Dendritic cell treated with granulocyte-macrophage colony-stimulating factor and Interleukin-4, amounts not matched to agents 40 ng/mL and 50 ng/mL, for 4 days (primary cell): ENCODE measurements around the gene LCE1B.

ENCODE experiments used
- H3K27ac Mint-ChIP-seq: one replicate; pipeline ENCODE4 v1.8.0; 2022; ENCODE audit warnings: mild to moderate bottlenecking, mixed read lengths
- H3K27me3 Mint-ChIP-seq: one replicate; pipeline ENCODE4 v1.8.0; 2022; ENCODE audit warnings: mild to moderate bottlenecking, mixed read lengths
- H3K36me3 Mint-ChIP-seq: one replicate; pipeline ENCODE4 v1.8.0; 2022; ENCODE audit warnings: low read depth, mixed read lengths
- H3K4me1 Mint-ChIP-seq: one replicate; pipeline ENCODE4 v1.8.0; 2022; ENCODE audit warnings: low read depth, mixed read lengths
- H3K4me3 Mint-ChIP-seq: one replicate; pipeline ENCODE4 v1.8.0; 2022; ENCODE audit warnings: mild to moderate bottlenecking, moderate library complexity, mixed read lengths
- H3K9me3 Mint-ChIP-seq: one replicate; pipeline ENCODE4 v1.8.0; 2022; ENCODE audit warnings: mixed read lengths
- intact Hi-C: fragments of 100-400 bp; cut with micrococcal nuclease; formaldehyde crosslinking; loops from one replicate; pipeline ENCODE4 v1.15.0; 2022

The LCE1B gene

GRCh38 chr1:152823294-152823693, 11.5 kb downstream of the LCE1B start:
- Mint-ChIP-seq H3K36me3 (no peaks in the 10 kb centered on the region), H3K27me3 (peaks cover 6% of the 10 kb centered on the region), H3K9me3 (no peaks in the 10 kb centered on the region), H3K4me3 (no peak overlapping the region), H3K4me1 (peaks cover 16% of the 10 kb centered on the region), H3K27ac (no peak overlapping the region)
- intact Hi-C loops, result no loop called here

GRCh38 chr1:152824964-152825363, 13.2 kb downstream of the LCE1B start:
- Mint-ChIP-seq H3K27ac (no peak overlapping the region), H3K9me3 (no peaks in the 10 kb centered on the region), H3K4me1 (peaks cover 6% of the 10 kb centered on the region), H3K4me3 (no peak overlapping the region), H3K36me3 (no peaks in the 10 kb centered on the region), H3K27me3 (peaks cover 6% of the 10 kb centered on the region)
- intact Hi-C loops, result no loop called here

- intact Hi-C loops, result no loop called here
- H3K36me3 Mint-ChIP-seq, result no peaks in the 10 kb centered on the region
- no peak within 1 kb of the TSS for H3K4me3 Mint-ChIP-seq
Measured at GRCh38 chr1:152827173-152827572, 15.4 kb downstream of the LCE1B start, which contains the start of gene LCE1A. LCE1A (plus strand) TSS chr1:152827473; CDS start chr1:152827473, 0 bp downstream.

GRCh38 chr1:152836870-152837269, 25.1 kb downstream of the LCE1B start:
- Mint-ChIP-seq H3K4me3 (no peak overlapping the region), H3K9me3 (no peaks in the 10 kb centered on the region), H3K27me3 (peaks cover 3% of the 10 kb centered on the region), H3K27ac (no peak overlapping the region), H3K4me1 (no peaks in the 10 kb centered on the region), H3K36me3 (no peaks in the 10 kb centered on the region)
- intact Hi-C loops, result no loop called here

More at GRCh38 chr1:152827173-152827572, 15.4 kb downstream of the LCE1B start, which contains the start of gene LCE1A:
- Mint-ChIP-seq H3K27me3 (peaks cover 6% of the 10 kb centered on the region), H3K4me1 (no peaks in the 10 kb centered on the region), H3K9me3 (no peaks in the 10 kb centered on the region), H3K27ac (no peak within 1 kb of the TSS)

- Mint-ChIP-seq H3K4me1 (no peaks in the 10 kb centered on the region), H3K27ac (no peak within 1 kb of the TSS), H3K36me3 (no peaks in the 10 kb centered on the region), H3K4me3 (no peak within 1 kb of the TSS), H3K9me3 (no peaks in the 10 kb centered on the region), H3K27me3 (peaks cover 1% of the 10 kb centered on the region)
- intact Hi-C loops, result no loop called here
Measured at GRCh38 chr1:152842556-152842955, 30.8 kb downstream of the LCE1B start, which contains the start of gene LCE6A. LCE6A (plus strand) TSS chr1:152842856; CDS start chr1:152843521, 665 bp downstream.

GRCh38 chr1:152855661-152856060, 43.9 kb downstream of the LCE1B start:
- no peaks in the 10 kb centered on the region for H3K9me3 Mint-ChIP-seq
- H3K4me1 Mint-ChIP-seq, result no peaks in the 10 kb centered on the region
- peaks cover 2% of the 10 kb centered on the region for H3K27me3 Mint-ChIP-seq
- H3K27ac Mint-ChIP-seq, result no peak overlapping the region
- no peak overlapping the region for H3K4me3 Mint-ChIP-seq
- intact Hi-C loops, result no loop called here
- no peaks in the 10 kb centered on the region for H3K36me3 Mint-ChIP-seq

GRCh38 chr1:152858062-152858461, 46.3 kb downstream of the LCE1B start:
- Mint-ChIP-seq H3K4me3 (no peak overlapping the region), H3K36me3 (no peaks in the 10 kb centered on the region), H3K27me3 (peaks cover 2% of the 10 kb centered on the region), H3K27ac (no peak overlapping the region), H3K4me1 (no peaks in the 10 kb centered on the region), H3K9me3 (no peaks in the 10 kb centered on the region)
- intact Hi-C loops, result no loop called here

GRCh38 chr1:152859696-152860095, 47.9 kb downstream of the LCE1B start, which contains the start of gene LCE7A:
LCE7A (plus strand) TSS chr1:152859996; CDS start chr1:152860698, 702 bp downstream.
- Mint-ChIP-seq H3K36me3 (no peaks in the 10 kb centered on the region), H3K4me1 (no peaks in the 10 kb centered on the region), H3K9me3 (no peaks in the 10 kb centered on the region), H3K4me3 (no peak within 1 kb of the TSS), H3K27ac (no peak within 1 kb of the TSS), H3K27me3 (peaks cover 2% of the 10 kb centered on the region)
- intact Hi-C loops, result no loop called here

- Mint-ChIP-seq H3K4me3 (no peak overlapping the region), H3K27me3 (peaks cover 2% of the 10 kb centered on the region), H3K4me1 (no peaks in the 10 kb centered on the region), H3K9me3 (no peaks in the 10 kb centered on the region), H3K36me3 (no peaks in the 10 kb centered on the region), H3K27ac (no peak overlapping the region)
- intact Hi-C loops, result no loop called here
Measured at GRCh38 chr1:152860129-152860528, 48.4 kb downstream of the LCE1B start.

GRCh38 chr1:152861374-152861773, 49.6 kb downstream of the LCE1B start:
- Mint-ChIP-seq H3K4me3 (no peak overlapping the region), H3K36me3 (no peaks in the 10 kb centered on the region), H3K4me1 (no peaks in the 10 kb centered on the region), H3K27me3 (peaks cover 2% of the 10 kb centered on the region), H3K27ac (no peak overlapping the region), H3K9me3 (no peaks in the 10 kb centered on the region)
- intact Hi-C loops, result no loop called here
